Hepatocyte (in vitro differentiated cells): ENCODE results near the gene IL17RD.

ENCODE experiments used
- EZH2phosphoT487 ChIP-seq: fragments of 200-600 bp; sonication (generic); IDR thresholded peaks from one replicate; pipeline ENCODE4 v1.6.1; 2018; ENCODE audit warnings: antibody characterized with exemption, mild to moderate bottlenecking, low read depth, moderate library complexity; ENCODE audit not compliant: unreplicated experiment, severe bottlenecking
- TF ChIP-seq, protein P1 (sequence below): fragments of 200-600 bp; sonication (generic); IDR thresholded peaks from 2 replicates; pipeline ENCODE4 v1.5.1; 2016; ENCODE audit warnings: antibody characterized with exemption, mild to moderate bottlenecking; ENCODE audit not compliant: poor library complexity

DNA sequence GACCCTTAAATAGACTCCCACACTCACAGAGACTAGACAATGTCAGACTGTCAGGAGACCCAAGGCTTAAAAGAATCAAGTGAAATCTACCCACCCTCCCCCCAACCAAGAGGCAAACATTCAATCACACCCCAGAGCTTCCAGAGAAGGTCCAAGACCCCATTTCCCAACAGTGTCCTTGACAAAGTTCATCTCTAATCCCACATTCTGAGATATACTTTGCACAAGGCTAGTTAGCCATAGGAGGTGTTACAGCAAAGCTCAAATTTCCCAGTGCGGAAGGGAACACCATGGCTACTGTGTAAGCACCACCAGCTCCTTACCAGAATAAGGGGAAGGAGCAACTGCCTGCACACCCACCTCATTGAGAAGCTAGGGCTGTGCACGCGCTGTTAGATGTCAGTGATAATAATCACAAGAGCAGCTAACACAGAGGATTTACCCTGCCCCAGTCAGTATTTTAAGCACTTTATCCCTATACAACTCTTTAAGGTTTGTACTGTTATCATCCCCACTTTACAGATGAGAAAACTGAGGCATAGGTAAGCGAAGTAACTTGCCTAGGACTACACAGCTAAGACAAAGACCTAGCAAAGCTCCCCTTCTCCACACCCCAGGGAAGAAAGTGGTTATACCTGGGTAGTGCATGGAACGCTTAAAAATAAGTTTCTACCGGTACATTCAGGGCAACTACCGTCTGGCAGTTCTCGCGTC lies 87.4 kb downstream of the IL17RD start:
- TF ChIP-seq, protein P1, sequence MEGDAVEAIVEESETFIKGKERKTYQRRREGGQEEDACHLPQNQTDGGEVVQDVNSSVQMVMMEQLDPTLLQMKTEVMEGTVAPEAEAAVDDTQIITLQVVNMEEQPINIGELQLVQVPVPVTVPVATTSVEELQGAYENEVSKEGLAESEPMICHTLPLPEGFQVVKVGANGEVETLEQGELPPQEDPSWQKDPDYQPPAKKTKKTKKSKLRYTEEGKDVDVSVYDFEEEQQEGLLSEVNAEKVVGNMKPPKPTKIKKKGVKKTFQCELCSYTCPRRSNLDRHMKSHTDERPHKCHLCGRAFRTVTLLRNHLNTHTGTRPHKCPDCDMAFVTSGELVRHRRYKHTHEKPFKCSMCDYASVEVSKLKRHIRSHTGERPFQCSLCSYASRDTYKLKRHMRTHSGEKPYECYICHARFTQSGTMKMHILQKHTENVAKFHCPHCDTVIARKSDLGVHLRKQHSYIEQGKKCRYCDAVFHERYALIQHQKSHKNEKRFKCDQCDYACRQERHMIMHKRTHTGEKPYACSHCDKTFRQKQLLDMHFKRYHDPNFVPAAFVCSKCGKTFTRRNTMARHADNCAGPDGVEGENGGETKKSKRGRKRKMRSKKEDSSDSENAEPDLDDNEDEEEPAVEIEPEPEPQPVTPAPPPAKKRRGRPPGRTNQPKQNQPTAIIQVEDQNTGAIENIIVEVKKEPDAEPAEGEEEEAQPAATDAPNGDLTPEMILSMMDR, result no peak
- no peak for TF ChIP-seq EZH2phosphoT487
